Loucy (cell line): Measurements from ENCODE around the gene TCF19.

Experiments used
- EZH2phosphoT487 ChIP-seq: fragments of 200-600 bp; IDR thresholded peaks from 2 replicates; pipeline ENCODE4 v1.6.1; 2018; ENCODE audit warnings: antibody characterized with exemption, mild to moderate bottlenecking, moderate library complexity, borderline replicate concordance
- TF ChIP-seq, protein P1 (sequence below): fragments of 200-600 bp; sonication (generic); conservative IDR thresholded peaks from 2 replicates; pipeline ENCODE4 v1.5.1; 2014; ENCODE audit warnings: mild to moderate bottlenecking, antibody characterized with exemption, low read length

DNA sequence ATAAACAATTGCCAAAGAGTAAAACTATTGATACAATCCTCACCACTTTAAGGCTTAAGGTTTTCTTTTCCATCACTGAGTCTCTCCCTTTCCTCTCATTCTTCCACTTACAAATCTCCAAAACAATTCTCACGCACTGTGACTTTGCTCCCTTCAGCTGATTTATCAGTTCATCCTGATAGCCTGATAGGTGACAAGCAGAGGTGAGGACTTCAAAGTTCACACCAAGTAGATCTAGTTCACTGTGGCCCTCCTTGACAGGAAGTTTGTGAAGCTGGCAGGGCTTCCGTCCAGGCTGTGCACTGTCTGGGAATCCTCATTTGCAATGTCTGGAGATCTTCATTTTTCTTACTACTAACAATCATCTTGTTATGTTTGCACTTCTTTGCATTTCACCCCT lies 47.2 kb downstream of the TCF19 start:
- TF ChIP-seq, protein P1, sequence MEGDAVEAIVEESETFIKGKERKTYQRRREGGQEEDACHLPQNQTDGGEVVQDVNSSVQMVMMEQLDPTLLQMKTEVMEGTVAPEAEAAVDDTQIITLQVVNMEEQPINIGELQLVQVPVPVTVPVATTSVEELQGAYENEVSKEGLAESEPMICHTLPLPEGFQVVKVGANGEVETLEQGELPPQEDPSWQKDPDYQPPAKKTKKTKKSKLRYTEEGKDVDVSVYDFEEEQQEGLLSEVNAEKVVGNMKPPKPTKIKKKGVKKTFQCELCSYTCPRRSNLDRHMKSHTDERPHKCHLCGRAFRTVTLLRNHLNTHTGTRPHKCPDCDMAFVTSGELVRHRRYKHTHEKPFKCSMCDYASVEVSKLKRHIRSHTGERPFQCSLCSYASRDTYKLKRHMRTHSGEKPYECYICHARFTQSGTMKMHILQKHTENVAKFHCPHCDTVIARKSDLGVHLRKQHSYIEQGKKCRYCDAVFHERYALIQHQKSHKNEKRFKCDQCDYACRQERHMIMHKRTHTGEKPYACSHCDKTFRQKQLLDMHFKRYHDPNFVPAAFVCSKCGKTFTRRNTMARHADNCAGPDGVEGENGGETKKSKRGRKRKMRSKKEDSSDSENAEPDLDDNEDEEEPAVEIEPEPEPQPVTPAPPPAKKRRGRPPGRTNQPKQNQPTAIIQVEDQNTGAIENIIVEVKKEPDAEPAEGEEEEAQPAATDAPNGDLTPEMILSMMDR: no peak
- no peak for TF ChIP-seq EZH2phosphoT487
